GM11168 (cell line): ENCODE results near the gene CCT3.
"Not testable (repeated sequence)": the region's sequence is repeated elsewhere in the genome, so short reads cannot be mapped to it uniquely, and the experiment has no call there.

Experiments used
- in situ Hi-C: fragments of 300-500 bp; cut with MboI; formaldehyde crosslinking; loops from one replicate; pipeline ENCODE4 v1.12.0; 2022; ENCODE audit warnings: low sequenced_read_pairs; ENCODE audit not compliant: unreplicated experiment

Gene CCT3

DNA sequence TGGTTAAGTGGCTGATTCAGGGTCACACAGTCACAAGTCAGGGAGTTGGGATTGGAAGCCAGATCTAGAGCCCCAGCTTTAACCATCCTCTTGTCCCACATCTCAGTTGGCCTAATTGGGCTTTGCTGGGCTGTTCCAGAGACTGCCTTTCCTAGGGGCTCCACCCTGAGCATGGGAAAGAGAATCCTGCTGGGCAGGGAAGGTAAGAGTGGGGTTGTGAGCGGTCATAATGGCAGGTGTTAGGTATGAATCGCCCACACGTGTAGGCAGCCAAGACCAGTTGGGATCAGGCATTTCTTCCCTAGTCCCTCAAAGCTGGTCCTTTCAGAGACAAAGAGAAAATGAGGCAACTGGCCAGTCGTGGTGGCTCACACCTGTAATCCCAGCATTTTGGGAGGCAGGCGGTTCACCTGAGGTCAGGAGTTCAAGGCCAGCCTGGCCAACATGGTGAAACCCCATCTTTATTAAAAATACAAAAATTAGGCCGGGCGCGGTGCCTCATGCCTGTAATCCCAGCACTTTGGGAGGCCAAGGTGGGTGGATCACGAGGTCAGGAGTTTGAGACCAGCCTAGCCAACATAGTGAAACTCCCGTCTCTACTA lies 31.7 kb upstream of the CCT3 start:
- in situ Hi-C loops: not testable (repeated sequence)

GRCh38 chr1:156368889-156369684 lies 31.0 kb upstream of the CCT3 start, which contains the start of gene RHBG:
Gene RHBG (plus strand): TSS chr1:156369211. CDS start chr1:156369250, 39 bp downstream.
- in situ Hi-C loops: no loop called here

GRCh38 chr1:156368157-156368658 lies 30.1 kb upstream of the CCT3 start:
- in situ Hi-C loops: no loop called here

- in situ Hi-C loops: no loop called here
These were observed 29.5 kb upstream of the CCT3 start for GRCh38 chr1:156367383-156368156.

GRCh38 chr1:156366378-156367166 lies 28.5 kb upstream of the CCT3 start:
- in situ Hi-C loops: no loop called here

GRCh38 chr1:156365754-156366153 lies 27.7 kb upstream of the CCT3 start:
- in situ Hi-C loops: no loop called here

DNA sequence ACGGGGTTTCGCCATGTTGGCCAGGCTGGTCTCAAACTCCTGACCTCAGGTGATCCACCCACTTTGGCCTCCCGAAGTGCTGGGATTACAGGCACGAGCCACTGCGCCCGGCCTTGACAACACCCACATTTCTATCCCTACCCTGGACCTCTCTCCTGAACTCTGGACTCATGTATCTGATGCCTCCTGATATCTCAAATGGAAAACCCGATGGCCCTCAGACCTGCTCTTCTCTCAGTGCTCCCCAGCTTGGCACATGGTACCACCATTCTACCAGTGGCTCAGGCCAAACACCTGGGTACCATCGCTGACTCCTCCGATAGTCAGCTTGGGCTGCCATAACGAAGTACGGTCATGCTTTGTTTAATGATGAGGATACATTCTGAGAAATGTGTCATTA lies 22.4 kb upstream of the CCT3 start:
- in situ Hi-C loops: no loop called here

- in situ Hi-C loops: no loop called here
These were observed 21.9 kb upstream of the CCT3 start for GRCh38 chr1:156359973-156360372.

DNA sequence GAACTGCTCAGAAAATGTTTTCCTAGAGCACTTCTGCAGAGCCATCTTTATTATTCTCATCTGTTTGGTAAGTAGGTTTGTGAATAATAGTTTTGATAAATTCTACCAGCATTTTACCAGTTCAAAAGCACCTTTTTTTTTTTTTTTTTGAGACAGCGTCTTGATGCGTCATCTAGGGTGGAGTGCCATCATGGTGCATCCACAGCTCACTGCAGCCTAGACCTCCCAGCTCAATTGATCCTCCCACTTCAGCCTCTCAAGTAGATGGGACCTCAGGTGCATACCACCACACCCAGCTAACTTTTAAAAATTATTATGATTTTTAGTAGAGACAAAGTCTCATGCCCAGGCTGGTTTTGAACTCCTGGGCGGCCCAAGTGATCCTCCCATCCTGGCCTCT lies 21.2 kb upstream of the CCT3 start:
- in situ Hi-C loops: no loop called here

DNA sequence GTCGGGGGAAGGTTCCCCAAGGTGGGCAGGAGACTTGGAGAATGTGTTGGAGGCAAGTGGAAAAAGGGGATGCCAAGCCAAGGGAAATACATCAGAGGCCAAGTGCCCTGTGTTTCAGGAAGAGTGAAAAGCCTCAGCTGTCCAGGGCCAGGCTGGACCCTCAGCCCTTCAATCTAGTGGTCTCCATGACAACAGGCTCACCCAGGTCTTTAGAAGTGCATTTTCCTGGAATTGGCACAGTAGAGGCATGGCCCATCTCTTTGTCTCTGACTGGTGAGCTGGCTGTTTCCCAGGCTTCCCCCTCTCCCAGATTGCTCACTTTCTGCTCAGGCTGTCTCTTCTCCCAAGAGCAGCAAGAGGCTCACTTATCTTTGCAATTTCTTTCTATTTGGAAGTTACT lies 20.5 kb upstream of the CCT3 start:
- in situ Hi-C loops: no loop called here

DNA sequence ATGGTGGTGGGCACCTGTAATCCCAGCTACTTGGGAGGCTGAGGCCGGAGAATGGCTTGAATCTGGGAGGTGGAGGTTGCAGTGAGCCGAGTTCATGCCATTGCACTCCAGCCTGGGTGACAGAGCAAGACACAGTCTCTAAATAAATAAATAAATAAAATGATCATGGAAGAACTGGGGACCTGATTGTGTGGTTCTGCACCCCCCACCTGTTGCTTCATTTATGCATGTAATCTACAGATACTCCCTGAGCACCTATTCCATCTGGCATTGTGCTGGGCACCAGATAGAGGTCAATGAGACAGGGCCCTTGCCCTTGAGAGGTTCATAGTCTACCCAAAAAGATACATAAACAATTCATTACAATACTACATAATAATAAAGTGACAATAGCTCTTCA lies 19.9 kb upstream of the CCT3 start:
- in situ Hi-C loops: no loop called here

DNA sequence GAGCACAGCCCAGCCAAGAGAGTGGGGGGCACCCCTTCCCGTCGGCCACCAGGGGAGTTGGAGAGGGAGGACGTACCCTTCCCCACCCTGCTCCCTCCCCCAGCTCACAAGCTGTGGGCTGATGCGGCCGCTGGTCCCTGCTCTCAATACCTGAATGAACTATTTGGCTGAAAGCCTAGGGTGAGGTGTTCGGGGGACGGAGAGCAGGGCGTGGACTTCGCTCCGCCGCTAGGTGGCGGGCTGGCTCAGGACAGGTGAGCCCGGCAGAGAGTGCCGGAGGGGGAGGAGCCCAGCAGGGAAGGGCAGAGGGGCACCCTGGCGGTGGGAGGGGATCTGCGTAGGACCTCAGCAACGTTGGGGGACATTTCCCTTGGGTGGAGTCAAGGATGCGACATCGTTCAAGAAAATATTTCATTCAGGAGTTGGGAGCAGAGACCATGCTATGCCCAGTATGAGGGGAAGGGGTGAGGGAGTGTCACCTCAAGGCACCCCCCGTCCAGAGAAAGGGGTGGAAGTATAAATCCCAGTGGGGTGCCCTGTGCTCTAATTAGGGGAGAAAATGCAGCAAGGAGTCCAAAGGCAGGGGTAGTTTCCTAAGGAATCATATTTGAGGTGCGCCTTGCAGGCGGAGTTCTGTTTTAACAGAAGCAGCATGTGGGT lies 18.9 kb upstream of the CCT3 start:
- in situ Hi-C loops: no loop called here

GRCh38 chr1:156356262-156356874 lies 18.3 kb upstream of the CCT3 start:
- in situ Hi-C loops: no loop called here

- in situ Hi-C loops: not testable (repeated sequence)
These were observed 14.4 kb upstream of the CCT3 start for GRCh38 chr1:156352481-156352880.

DNA sequence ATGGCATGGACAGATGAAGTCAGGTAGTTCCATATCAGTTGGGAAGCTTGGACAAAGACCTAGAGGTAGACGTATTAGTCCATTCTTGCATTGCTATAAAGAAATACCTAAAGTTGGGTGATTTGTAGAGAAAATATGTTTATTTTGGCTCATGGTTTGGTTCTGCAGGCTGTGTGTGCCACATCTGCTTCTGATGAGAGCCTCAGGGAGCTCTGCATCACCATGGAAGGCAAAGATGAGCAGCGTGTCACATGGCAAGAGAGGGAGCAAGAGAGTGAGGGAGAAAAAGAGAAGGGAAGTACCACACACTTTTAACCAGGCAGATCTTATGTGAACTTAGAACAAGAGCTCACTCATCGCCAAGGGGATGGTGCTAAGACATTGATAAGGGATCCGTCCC lies 9.2 kb upstream of the CCT3 start:
- in situ Hi-C loops: no loop called here

DNA sequence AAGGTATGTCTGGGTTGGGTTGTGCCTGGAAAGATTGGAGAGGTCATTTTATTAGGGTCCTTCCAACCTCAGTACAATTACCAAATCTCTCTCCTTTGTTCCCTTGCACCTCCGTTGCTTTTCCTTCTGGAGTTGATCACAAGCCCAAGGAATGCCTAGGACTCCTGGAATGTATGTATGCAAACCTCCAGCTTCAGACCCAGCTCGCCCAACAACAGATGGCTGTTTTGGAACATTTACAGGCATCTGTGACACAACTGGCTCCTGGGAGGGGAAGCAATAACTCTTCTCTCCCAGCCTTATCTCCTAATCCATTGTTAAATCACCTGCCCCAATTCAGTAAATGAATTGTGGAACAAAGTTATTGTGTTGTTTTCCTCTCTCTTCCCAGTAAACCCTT lies 8.5 kb upstream of the CCT3 start:
- in situ Hi-C loops: no loop called here

DNA sequence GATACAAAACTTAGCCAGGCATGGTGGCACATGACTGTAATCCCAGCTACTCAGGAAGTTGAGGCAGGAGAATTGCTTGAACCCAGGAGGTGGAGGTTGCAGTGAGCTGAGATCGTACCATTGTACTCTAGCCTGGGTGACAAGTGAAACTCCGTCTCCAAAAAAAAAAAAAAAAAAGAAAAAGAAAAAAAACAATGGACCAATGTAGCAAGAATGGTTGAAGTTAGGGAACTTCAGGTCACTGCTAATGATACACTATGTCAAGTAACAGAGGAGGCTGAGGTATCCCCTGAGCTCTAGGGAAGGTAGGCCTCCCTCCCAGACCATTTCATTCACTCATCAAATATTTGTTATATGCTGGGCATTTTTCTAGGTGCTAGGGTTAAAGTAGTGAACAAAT lies 7.9 kb upstream of the CCT3 start:
- in situ Hi-C loops: not testable (repeated sequence)

- in situ Hi-C loops: no loop called here
These were observed 6.3 kb upstream of the CCT3 start for GRCh38 chr1:156344409-156344808.
